Activated CD4-positive, CD25-positive, alpha-beta regulatory T cell treated with anti-CD3 and anti-CD28 coated beads, Interleukin-2, amount 50 U/mL, for 72 hours (primary cell): ENCODE measurements around the gene GPC6.

Experiments
- DNase-seq: peaks from one replicate; pipeline ENCODE4 v3.0.0; 2021

GPC6 gene

DNA sequence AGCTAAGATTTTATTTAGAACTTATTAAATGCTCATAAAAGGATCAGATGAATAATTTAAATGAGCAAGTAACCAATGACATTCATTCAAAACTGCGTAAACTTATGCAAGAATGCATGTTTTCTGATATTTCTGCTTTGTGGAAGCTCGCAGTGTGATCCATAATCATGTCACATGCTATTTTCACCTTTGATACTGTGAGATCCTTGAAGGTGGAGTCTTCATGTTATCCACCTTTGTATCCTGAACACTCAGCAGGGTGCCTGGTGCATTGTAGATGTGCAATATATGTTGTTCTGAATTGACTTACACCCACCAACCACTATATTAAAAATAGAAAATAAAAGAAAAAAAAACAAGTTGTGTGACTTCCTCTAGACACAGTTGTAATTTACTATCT lies 919.4 kb downstream of the GPC6 start:
- no peak for DNase-seq

DNA sequence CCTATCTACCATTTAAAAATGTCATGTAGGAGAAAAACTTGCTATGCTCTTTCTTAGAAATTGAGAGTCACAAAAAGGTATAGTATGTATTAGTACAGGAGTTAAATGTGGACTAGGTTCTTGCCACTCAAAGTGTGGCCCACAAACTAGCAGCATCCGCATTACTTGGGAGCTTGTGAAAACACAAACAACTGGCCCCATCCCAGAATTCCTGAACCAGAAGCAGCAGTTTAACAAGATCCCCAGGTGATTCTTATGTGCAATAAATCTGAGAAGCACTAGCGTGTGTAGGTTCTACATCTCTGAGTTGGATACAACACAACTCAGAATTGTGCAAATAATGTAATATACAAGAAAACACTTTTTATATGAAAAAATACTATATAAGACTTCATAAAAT lies 927.0 kb downstream of the GPC6 start:
- no peak for DNase-seq

DNA sequence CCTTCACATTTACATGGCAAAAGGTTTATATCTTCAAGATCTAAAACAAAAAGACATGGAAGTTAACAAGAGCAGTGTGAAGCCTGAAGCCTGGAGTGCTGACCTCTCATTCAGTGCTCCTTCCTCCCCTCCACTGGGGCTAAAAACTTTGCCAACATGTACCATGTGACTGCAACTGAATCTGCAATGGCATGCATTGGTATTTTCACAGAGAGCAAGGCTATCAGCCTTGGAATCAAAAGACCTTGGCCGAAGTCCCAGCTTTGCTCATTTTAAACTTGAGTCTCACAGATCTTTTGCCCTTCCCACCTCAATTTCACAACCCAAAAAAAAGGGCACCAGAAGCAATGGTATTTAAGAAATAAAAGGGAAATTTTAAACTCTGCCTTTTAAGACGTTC lies 927.8 kb downstream of the GPC6 start:
- DNase-seq, result no peak

DNA sequence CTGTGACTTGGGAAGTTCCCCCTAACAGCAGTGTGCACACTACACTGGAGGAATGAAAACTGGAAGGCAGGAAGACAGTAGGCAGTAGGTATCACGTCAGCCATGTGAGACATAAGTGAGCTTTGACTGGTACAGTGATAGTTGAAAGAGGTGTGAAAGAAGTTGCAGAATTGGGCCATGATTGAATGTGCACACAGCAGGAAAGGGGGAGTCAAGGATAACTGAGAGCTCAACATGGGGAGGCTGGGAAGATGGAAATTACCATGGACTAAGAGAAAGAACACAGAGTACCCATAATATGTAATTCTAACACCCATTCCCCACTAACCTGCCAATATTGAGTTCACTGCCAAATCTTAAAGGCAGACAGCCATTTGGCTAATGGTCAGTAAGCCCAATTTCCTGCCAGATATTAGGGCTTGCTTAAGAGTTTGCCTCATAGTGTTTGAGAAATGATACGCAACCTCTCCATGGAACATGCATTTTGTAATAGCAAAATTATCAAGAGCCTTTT lies 931.2 kb downstream of the GPC6 start:
- no peak for DNase-seq

DNA sequence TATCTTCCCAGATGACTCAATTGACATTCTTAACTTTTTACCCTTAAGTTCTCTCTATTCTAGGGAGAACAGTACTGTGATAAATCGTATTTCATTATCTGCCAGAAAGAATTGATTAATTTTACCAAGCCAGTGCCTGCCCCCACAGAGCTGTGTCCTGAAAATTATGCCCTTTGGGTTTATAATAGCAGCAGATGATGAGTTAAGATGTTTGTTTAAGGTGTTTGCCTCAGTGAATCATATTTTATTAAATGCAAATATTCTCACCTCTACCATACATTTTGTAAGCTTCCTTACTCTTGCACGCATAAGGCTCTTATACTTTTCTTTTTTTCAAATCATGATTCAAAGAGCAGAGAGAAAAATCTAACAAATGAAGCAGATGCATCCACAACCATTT lies 934.3 kb downstream of the GPC6 start:
- no peak for DNase-seq

DNA sequence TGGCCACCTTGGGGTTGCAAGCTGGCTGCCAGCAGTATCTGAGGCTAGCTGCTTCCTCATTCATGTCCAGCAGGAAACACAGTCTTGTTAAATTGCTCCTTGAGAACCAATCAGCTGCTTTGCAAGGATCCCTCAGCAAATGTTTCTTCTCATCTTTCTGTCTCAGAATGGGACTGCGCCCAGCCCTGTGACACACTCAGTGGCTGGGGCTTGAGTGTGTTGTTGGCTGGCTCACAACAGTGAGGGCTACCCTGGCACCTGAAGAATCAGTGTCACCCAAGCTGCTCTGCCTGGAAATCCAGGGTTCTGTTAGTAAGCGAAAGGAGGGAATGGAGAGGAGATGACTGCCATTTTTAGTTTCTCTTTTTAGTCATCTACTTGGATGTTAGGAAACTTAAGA lies 935.7 kb downstream of the GPC6 start:
- DNase-seq, result no peak

DNA sequence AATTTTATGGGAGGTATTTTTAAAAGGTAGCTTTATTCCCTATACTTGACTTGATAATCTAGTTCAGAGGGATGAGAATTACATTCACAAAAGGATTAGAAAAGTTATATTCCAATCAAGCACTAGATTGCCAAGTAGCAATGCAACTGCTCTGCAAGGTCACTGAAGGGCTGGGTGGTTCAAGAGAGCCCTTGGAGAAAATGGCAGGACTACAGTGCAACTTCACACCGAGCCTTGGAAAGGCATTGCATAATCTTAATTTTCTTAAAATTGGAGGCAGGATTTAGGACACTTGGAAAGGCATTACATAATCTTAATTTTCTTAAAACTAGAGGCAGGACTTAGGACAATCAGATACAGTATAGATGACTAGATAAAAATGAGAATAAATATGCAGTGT lies 936.9 kb downstream of the GPC6 start:
- no peak for DNase-seq

DNA sequence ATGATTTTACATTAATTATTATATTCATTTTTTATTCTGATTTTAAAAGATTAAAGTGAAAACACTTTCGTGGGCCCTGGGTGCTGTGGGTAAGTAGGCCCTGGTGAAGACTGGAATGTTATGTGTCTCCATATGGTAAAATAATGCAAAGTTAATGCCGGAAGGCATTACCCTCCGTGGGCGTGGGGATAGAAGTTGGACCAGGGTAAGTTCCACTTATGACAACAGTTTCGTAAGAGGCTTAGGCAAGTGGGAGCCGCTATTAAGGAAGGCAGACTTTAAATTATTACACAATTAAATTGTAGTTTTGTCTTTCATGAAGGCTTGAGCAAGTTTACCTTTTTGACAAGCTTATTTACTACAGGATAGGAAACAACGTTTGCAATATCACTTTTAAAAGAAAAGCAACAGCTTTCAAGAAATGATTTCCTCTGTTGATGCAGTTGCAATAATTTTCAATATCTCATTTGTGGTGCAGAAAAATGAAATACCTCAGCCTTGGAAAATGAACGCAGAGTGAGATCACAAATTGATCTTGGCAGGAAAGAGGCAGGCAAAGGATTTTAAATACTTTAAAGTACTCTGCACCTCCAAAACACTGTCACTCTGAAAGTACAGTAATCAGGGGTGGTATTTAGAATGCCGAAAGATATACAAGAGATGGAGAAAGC lies 942.3 kb downstream of the GPC6 start:
- DNase-seq, result no peak

DNA sequence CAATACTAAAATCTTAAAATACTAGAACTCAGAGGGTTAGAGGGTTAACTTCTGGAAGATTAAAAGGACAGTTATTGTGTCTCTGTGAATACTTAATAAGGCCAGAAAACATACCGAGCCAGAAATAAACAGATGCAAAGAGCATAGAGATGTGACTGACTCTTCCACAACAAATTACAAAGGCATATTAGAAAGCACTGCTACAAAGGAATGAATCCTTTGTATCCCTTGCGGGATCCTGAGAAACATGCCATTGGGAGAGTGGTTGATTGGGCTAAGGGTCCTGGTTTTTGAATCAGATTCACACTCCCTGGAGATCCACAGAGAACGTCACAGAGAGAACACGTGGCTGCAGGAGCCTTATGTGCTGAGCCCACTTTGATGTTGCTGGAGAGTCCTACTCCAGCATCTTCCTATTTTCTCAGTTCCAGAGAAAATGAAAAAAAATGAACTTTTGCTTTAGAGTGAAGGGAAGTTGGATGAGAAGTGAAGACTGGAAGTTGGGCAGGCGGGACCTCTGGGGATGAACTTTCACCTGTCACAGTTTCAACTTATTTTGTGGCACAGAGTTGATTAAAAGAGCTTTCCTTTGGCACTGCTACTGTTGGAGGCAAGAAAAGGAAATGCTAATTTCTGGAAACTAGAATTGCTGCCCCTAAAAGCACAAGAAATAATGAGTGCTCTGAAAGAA lies 943.0 kb downstream of the GPC6 start:
- no peak for DNase-seq

DNA sequence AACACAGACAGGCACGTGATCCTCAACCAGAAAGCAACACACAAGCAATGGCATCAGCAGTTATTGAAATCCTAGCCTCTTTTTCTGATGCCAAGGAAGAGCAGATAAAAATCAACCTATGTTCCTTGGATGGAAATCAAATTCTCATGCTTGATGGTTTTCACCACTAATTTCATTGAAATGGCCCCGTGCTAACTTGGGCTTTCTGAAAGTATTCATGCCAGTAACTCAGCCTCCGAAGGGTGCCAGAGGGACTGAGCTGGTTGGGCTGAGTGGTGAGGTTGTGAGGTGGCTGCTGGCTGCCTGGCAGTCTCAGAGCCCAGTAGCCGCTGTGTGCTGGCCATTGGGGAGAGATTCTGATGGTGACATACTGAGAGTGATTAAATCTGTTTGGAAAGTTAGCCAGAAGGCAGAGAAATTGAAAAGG lies 943.6 kb downstream of the GPC6 start:
- DNase-seq, result no peak

DNA sequence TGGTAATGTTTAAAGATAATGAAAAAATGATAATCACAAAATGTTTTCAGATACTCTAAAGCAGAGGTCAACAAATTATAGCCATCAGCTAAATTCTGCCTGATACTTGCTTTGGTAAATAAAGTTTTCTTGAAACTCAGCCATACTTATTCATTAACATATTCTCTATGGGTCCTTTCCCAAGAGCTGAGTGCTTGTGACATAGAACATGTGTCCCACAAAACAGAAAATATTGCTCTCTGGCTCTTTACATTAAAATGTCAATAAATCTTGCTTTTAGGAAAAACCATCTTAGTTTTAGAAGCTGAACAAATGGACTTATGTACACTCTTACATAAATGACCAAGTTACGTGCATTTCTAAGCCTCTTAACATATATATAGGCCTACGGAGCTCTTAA lies 945.8 kb downstream of the GPC6 start:
- no peak for DNase-seq

DNA sequence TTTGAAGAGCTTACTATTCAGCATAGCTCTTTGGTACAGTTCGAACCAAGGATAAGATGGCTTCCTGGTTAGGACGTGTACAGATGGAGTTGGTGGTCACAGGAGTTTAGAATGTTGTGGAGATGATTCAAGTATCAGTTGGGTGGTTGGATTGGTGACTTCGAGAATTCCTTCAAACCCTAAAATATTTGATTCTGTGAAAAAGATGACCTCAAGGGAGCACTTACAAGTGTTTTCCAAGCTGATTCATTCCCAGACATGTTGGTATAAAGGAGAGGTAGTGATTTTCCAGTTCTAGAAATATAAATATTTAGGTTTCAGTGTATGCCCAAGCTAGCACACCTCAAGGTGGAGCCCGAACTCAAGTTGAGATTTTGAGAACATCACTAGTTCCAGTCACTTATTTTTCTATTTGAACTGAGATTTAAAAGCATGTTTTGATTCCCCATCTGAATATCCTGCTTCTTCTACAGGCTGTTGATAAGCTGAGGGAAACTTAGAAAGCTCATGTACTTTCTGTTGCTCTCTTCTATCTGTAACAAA lies 946.8 kb downstream of the GPC6 start:
- no peak for DNase-seq

DNA sequence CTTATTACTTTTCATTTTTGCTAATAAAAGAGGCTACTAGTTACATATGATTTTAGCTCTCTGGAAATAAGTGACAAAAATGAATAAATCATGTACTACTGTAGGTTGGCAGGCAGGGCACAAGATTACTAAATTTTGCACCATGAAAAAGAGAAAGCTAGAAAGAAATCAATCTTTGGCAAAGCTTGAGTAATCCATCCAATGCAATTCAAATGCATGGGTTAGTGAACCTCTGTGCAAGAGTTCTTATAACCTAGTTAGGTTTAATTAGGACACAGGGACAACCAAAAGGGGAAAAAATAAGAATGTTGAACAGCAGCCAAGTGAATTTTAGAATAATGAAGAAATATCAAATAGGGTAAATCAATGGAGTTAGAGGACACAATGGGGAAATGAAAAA lies 947.4 kb downstream of the GPC6 start:
- no peak for DNase-seq

DNA sequence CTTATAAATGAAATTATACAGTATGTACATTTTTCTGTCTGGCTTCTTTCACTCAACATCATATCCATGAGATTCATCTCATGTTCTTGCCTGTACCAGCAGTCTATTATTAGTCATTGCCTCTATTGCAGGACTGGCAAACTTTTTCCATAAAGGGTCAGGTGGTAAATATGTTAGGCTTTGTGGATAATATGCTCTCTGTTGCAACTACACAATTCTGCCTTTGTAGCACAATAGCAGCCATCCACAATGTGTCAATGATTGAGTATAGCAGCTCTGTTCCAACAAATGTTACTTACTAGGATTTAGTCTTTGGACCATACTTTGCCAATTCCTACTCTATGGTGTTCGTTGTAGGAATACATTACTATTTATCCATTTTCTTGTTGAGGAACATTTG lies 948.5 kb downstream of the GPC6 start:
- no peak for DNase-seq

DNA sequence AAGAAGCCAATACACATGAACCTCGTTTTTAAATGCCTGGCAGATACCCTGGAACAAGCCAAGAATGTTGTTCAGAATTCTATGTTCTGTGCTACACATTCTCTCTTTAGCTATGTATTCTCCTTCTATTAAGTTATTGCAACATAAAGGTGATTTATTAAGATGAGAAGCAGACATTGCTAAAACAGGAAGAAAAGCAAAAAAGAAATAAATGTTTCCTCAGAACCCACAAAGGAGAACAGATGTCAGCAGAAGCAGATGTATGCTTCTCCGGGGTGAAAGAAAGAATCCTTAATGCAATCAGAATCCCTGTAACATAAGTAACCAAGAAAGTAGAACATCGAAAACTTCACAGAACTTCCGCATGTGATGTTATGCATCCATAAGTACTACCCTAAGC lies 950.0 kb downstream of the GPC6 start:
- DNase-seq, result no peak

DNA sequence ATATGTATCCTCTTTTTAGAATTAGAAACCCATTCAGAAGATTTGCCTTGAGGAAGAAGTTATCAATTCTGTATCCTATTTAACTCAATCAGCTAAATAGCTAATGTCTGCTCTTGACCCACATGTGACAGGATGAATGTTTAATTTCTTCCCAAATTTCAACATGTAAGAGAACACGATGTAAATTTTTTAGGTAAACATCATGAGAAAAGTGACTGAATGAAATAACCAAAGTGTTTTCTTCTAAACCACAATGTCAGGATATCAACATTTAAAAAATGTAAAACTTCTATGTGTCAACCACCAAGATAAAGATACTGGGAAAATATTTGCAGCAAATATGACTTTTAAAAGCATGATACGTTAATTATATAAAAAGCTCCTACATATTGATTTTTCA lies 950.4 kb downstream of the GPC6 start:
- no peak for DNase-seq

DNA sequence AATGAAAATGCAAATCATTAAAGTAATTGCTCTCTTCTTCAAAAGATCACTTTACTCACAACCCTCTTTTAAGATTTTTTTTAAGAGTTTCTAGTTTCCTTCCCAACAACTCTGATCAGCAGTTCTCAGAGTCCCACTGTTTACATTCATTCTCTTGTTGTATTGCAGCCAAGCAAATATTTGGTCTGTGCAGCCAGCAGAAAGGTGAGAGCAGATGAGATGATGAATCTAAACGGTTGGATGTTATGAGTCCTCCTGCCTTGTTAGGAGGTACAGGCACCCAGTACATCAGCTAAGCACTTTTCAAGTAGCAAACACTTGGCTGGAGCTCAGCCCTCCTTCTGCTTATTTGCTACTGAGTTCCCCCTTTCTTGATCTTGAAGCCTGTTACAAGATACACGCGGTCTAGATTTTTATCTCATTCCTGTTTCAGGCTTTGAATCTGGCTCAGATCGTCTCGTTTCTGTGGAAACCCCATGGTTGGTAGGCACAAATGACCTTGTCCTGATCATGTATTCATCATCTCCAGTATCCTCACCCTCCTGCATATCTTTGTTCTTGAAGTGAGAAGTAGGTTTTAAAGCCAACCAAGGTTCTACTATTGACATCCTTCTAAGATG lies 952.1 kb downstream of the GPC6 start:
- DNase-seq, result no peak

DNA sequence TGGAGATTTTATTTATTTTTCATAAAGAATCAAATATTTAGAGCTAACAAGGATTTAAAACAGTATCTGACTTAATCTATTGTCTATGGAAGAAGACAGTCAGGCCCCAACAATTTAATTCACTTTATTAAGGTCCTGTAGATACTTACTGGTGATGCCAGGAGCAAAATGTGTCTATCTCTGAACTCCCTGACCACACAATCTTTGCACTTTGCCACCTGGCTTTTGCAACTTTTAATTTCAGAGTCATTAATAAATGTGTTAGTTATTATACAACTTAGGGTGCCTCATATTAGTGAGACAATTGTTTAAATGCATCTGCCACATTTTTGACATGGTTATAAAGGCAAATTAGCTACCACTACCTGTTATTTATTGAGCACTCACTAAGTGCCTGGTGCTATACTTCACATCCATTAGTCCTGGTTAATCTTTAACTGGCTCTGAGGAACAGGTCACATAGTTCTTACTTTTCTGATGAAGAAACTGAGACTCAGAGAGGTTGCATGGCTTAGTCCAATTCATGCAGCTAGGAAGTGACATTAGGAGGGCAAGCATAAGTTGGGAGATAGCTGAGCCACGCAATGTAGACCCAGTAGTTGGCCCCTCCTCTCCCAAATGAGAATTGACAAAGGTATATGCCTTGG lies 955.0 kb downstream of the GPC6 start:
- no peak for DNase-seq

DNA sequence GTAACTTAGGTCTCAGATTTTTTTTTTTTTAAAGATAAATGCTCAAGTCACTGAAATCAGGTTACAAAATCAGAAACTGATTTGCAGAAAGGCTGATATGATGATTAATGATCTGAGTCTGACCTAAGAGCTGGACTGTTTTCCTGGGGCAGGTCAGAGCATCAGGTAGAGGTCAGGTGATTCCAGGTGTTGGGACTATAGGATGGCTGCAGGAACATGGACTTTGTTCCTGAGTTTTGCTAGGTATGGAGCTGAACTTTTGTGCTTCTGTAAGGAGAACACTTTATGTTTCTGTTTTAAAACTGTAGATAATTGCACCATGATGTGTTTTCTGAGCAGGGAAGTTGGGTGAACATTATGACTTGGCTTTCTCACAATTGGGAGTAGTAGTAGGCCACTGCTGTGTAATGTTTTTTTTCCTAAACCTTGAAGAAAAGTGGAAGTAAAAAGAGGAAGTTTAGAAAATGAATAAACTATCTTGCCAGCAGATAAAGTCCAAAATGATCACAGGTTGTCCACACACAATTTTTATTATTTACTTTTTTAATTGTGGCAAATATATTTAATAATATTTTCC lies 955.7 kb downstream of the GPC6 start:
- DNase-seq, result no peak

DNA sequence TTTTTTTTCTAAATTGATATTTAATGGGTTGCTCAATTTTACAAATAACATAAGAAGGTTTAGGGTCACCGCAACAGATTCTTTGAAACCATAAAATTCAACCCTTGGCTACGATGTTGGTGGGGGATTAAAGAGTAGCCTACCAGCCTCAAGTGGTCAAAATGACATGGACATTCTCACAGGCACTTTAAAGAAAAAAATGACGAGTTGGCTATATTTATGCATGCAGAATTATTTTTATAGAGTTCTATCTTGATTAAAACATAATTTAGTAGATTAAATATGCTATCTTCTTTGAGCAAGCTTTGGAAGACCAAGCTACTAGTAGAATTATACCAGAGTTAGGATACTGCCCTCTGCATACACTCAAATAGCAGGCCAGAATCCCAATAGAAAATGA lies 959.9 kb downstream of the GPC6 start:
- no peak for DNase-seq

DNA sequence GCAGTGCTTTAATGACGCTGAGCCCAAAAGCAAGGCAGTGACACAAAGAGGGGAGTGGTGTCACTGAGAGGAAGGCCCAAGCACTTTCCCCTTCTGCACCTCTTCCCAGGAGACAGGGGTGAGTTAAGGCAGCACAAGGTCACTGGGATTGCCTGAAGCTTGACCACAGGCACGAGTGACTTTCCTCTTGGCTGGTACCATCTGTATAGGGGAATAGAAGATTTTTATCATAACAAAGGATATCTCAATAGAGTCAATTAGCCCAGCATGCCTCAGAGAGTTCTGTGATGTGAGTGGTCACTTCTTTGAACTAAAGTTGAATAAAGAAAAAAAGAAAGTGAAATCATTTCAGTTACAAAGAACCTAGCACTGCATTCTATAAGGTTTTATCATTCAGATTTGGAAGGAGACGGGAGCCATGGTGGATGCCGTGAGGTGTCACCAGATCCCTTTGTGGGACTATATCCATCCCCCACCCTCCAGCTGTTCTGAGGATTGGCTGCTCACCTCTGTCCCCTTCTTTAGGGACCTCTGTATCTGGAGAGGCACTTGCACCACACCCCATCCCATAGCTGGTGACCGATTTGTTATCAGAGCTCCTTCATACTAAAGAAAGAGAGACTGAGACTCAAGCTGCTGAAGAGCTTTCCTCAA lies 961.7 kb downstream of the GPC6 start:
- no peak for DNase-seq

DNA sequence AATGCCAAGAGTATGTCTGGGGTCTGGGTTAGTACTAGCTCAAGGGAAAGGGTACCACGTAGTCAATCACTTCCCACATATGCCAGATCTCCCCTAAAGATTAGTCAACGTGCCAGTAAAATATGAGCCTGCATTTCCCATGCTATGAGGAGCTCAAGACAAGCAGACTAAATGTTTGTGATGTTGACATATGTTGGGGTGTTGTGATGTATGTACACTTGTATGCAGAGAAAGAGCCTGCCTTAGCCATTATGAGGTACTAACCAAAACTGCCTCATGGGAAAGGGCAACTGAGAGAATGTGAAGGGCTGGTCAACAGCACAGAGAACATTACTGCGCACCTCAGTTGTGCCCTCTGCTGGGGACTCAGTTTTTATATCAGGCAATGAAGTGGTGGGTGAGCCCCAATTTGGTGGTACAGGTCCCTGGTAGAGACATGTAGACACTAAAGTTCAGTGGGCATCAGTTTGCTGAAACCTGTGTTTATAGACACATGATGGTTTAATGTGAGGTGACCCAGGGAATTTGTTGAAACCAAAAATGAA lies 965.9 kb downstream of the GPC6 start:
- DNase-seq, result no peak
